ENCODE measurements around the gene DDAH2. TPM values are rescaled to one million over a fixed set of nuclear protein-coding genes. Genes with fewer than 3 reads are reported as not detected.

The DDAH2 gene
- total RNA-seq, 4 donors from 2014 or later = 99.9 to 117 (median 114) TPM

DNA sequence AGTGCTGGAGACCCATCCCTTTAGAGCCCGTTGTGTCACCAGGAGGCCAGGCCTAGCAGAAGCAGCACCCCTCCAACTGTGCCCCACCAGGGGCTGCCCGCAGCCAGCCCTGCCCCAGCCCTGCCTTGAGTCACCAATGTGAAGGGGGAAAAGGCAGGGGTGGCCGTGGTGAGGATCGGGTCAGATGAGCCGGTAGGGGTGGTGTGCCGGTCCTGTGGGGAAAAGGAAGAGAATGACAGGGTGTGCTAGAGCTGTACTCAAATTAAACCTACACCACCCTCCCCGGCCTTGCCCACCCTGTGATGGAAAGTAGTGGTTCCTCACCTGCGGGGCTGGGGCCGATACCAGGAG lies 36.4 kb upstream of the DDAH2 start:
- Histone ChIP-seq H3K9me3 (no peaks in the 10 kb centered on the region), H3K4me1 (no peaks in the 10 kb centered on the region), H3K36me3 (no peaks in the 10 kb centered on the region), H3K4me3 (replicated peaks in 1 of 3) (no peak overlapping the region), H3K27ac (no peak overlapping the region), H3K27me3 (no peaks in the 10 kb centered on the region)
- no peak for TF ChIP-seq POLR2A (IDR thresholded peaks at IDR 0.05)
- TF ChIP-seq, protein P1, sequence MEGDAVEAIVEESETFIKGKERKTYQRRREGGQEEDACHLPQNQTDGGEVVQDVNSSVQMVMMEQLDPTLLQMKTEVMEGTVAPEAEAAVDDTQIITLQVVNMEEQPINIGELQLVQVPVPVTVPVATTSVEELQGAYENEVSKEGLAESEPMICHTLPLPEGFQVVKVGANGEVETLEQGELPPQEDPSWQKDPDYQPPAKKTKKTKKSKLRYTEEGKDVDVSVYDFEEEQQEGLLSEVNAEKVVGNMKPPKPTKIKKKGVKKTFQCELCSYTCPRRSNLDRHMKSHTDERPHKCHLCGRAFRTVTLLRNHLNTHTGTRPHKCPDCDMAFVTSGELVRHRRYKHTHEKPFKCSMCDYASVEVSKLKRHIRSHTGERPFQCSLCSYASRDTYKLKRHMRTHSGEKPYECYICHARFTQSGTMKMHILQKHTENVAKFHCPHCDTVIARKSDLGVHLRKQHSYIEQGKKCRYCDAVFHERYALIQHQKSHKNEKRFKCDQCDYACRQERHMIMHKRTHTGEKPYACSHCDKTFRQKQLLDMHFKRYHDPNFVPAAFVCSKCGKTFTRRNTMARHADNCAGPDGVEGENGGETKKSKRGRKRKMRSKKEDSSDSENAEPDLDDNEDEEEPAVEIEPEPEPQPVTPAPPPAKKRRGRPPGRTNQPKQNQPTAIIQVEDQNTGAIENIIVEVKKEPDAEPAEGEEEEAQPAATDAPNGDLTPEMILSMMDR (IDR thresholded peaks at IDR 0.05) = no peak
- DNase-seq = no peak
- intact Hi-C loops (cut with DNase I) = no loop called here
- 80 to 83% methylated on average over 9 of the region's 9 CpGs for WGBS, 2 donors

DNA sequence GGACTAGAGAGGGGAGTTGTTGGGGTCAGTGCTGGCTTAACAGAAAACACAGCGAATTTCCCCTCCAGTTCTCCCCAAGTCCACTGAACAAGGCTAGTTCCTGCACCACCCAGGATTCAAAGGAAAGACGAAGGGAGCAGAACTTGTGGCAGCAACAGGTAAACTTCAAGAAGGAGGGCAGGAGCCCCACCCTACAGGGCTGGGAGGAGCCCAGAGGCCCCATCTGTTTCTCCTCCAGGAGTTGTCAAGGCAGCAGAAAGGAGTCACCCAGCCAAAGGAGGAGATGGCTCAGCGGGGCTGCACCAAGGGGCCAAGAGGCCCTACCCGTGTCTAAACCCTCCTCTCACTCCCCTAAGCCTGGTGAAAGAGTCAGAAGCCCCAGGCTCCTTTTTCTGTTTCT lies 35.1 kb upstream of the DDAH2 start:
- 89 to 91% methylated on average over 4 of the region's 4 CpGs for WGBS, 2 donors
- no peak overlapping the region for H3K27ac ChIP-seq

GRCh38 chr6:31763619-31763940 lies 34.5 kb upstream of the DDAH2 start:
- TF ChIP-seq POLR2A (IDR thresholded peaks at IDR 0.05) = no peak
- TF ChIP-seq, protein P1 (IDR thresholded peaks at IDR 0.05) = no peak
- Histone ChIP-seq H3K27ac (no peak overlapping the region), H3K27me3 (no peaks in the 10 kb centered on the region), H3K9me3 (no peaks in the 10 kb centered on the region), H3K36me3 (no peaks in the 10 kb centered on the region), H3K4me3 (replicated peaks in 1 of 3) (no peak overlapping the region), H3K4me1 (no peaks in the 10 kb centered on the region)
- intact Hi-C loops (cut with DNase I) = no loop called here
- no peak for DNase-seq
- 26 to 33% methylated on average over 1 of the region's 1 CpG for WGBS, 2 donors

More for the DNA sequence above, 35.1 kb upstream of the DDAH2 start:
- no peak for TF ChIP-seq POLR2A (IDR thresholded peaks at IDR 0.05)
- TF ChIP-seq, protein P1 (IDR thresholded peaks at IDR 0.05) = no peak
- Histone ChIP-seq H3K4me3 (replicated peaks in 1 of 3) (no peak overlapping the region), H3K4me1 (no peaks in the 10 kb centered on the region), H3K9me3 (no peaks in the 10 kb centered on the region), H3K27me3 (no peaks in the 10 kb centered on the region), H3K36me3 (no peaks in the 10 kb centered on the region)
- no peak for DNase-seq
- intact Hi-C loops (cut with DNase I) = no loop called here

GRCh38 chr6:31762878-31763618 lies 33.9 kb upstream of the DDAH2 start:
- WGBS, 2 donors = 68 to 78% methylated on average over 4 to 5 of the region's 8 CpGs
- intact Hi-C loops (cut with DNase I) = no loop called here

DNA sequence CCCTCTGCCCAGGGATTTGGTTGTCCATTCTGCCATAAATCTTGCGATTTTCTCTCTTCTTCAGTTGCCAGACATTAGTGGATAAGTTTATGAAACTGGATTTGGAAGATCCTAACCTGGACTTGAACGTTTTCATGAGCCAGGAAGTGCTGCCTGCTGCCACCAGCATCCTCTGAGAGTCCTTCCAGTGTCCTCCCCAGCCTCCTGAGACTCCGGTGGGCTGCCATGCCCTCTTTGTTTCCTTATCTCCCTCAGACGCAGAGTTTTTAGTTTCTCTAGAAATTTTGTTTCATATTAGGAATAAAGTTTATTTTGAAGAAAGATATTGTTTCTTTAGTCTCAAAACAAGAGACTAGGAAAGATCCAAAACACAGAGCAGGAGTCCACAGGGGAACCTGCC lies 33.3 kb upstream of the DDAH2 start, which contains the start of gene SAPCD1:
TSS of gene SAPCD1 (plus strand) at position 301 of the 400 bp plus-strand sequence. CDS start 399 bp downstream, outside the sequence.
- Histone ChIP-seq H3K36me3 (no peaks in the 10 kb centered on the region), H3K4me1 (no peaks in the 10 kb centered on the region), H3K4me3 (replicated peaks in 1 of 3) (no peak within 1 kb of the TSS), H3K9me3 (no peaks in the 10 kb centered on the region), H3K27me3 (no peaks in the 10 kb centered on the region), H3K27ac (no peak within 1 kb of the TSS)
- intact Hi-C loops (cut with DNase I) = no loop called here
- 75 to 78% methylated on average over 4 of the region's 4 CpGs for WGBS, 2 donors
- TF ChIP-seq, protein P1 (IDR thresholded peaks at IDR 0.05) = no peak
- no peak for TF ChIP-seq POLR2A (IDR thresholded peaks at IDR 0.05)
- DNase-seq = no peak

More at GRCh38 chr6:31762878-31763618, 33.9 kb upstream of the DDAH2 start:
- H3K4me3 ChIP-seq (replicated peaks in 1 of 3) = no peak overlapping the region
- H3K27ac ChIP-seq = no peak overlapping the region
- H3K36me3 ChIP-seq = no peaks in the 10 kb centered on the region
- H3K9me3 ChIP-seq = no peaks in the 10 kb centered on the region
- DNase-seq = no peak
- no peaks in the 10 kb centered on the region for H3K4me1 ChIP-seq
- TF ChIP-seq POLR2A (IDR thresholded peaks at IDR 0.05) = no peak
- TF ChIP-seq, protein P1 (IDR thresholded peaks at IDR 0.05) = no peak
- no peaks in the 10 kb centered on the region for H3K27me3 ChIP-seq
